HK-2 (cell line): ENCODE data around the gene DNAI4.
"Not testable (repeated sequence)": the region's sequence is repeated elsewhere in the genome, so short reads cannot be mapped to it uniquely, and the experiment has no call there.

Experiments used
- DNase-seq: peaks from one replicate; pipeline ENCODE4 v3.0.0-alpha.2; 2018; ENCODE audit not compliant: unreplicated experiment

The DNAI4 gene

GRCh38 chr1:66924756-66925557 is at the start of gene DNAI4, which contains the start of gene MIER1:
Gene DNAI4, minus strand, starts transcription at chr1:66924856. Its CDS starts 25 bp downstream, at chr1:66924831.
Gene MIER1, plus strand, starts transcription at chr1:66924990. Its CDS starts 39 bp downstream, at chr1:66925029.
- DNase-seq = peak; percentile 99

- no peak for DNase-seq
These were observed 43.9 kb upstream of the DNAI4 start for GRCh38 chr1:66968574-66968973.

GRCh38 chr1:66966188-66966873 is 41.7 kb upstream of the DNAI4 start:
- not testable (repeated sequence) for DNase-seq

- no peak for DNase-seq
These were observed 33.3 kb upstream of the DNAI4 start for GRCh38 chr1:66957938-66958337.

GRCh38 chr1:66954208-66954607 is 29.6 kb upstream of the DNAI4 start:
- DNase-seq = no peak

- peak; percentile 53 for DNase-seq
These were observed 26.9 kb upstream of the DNAI4 start for GRCh38 chr1:66951513-66951912.

- no peak for DNase-seq
These were observed 22.6 kb upstream of the DNAI4 start for GRCh38 chr1:66947267-66947666.

- peak; percentile 35 for DNase-seq
These were observed 20.7 kb upstream of the DNAI4 start for GRCh38 chr1:66945316-66945715.

GRCh38 chr1:66944330-66945274 is 19.9 kb upstream of the DNAI4 start:
- DNase-seq = peak; percentile 59

GRCh38 chr1:66943361-66943969 is 18.8 kb upstream of the DNAI4 start:
- DNase-seq = no peak

GRCh38 chr1:66940981-66941380 is 16.3 kb upstream of the DNAI4 start:
- DNase-seq = no peak

GRCh38 chr1:66938613-66939012 is 14.0 kb upstream of the DNAI4 start:
- no peak for DNase-seq

- DNase-seq = no peak
These were observed 13.0 kb upstream of the DNAI4 start for GRCh38 chr1:66937529-66938234.

GRCh38 chr1:66933887-66934700 is 9.4 kb upstream of the DNAI4 start:
- no peak for DNase-seq

- no peak for DNase-seq
These were observed 7.6 kb upstream of the DNAI4 start for GRCh38 chr1:66932291-66932690.

GRCh38 chr1:66931590-66931989 is 6.9 kb upstream of the DNAI4 start:
- no peak for DNase-seq

- DNase-seq = no peak
These were observed 6.1 kb upstream of the DNAI4 start for GRCh38 chr1:66930823-66931174.

GRCh38 chr1:66929999-66930822 is 5.6 kb upstream of the DNAI4 start:
- peak; percentile 94 for DNase-seq

- DNase-seq = no peak
These were observed 5.0 kb upstream of the DNAI4 start for GRCh38 chr1:66929691-66929998.
